HG03196 (cell line): Measurements from ENCODE around the gene RUFY1.
A peak's percentile ranks its signal among the peaks of the same experiment; 100 is the strongest.
"Not testable (repeated sequence)": the region's sequence is repeated elsewhere in the genome, so short reads cannot be mapped to it uniquely, and the experiment has no call there.

Experiments used
- ATAC-seq: cut with Tn5 transposase; IDR thresholded peaks from one replicate; pipeline ENCODE4 v1.9.1; 2021; ENCODE audit not compliant: unreplicated experiment

Gene RUFY1

DNA sequence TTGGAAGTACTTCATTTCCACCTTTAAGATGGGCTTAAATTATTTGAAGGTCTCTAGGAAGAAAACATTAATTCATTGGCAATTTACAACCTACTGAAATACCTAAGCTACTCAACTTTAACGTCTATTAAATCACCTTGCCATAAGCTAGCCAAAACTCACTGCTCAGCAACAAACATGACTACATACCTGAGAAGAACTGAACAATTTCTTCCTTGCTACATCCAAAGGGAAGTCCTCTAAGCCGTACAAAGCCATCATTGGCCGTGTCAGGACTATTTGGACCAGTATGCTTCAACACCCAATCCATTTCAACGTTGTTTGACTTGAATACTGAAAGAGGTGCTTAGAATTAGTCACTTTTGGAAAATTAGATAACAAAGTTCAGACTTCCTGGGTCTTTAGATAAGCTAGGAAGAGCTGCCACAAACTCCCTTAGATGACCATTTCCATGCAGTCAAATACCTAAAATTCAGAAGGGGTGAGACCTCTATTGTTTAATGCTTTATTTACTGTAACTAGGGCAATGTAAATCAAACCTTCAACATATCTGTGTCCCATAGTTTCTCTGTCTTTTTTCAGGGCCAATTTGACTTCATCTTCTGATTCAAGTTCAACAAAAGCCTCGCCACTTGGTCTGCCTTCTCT lies 70.5 kb downstream of the RUFY1 start:
- no peak for ATAC-seq

DNA sequence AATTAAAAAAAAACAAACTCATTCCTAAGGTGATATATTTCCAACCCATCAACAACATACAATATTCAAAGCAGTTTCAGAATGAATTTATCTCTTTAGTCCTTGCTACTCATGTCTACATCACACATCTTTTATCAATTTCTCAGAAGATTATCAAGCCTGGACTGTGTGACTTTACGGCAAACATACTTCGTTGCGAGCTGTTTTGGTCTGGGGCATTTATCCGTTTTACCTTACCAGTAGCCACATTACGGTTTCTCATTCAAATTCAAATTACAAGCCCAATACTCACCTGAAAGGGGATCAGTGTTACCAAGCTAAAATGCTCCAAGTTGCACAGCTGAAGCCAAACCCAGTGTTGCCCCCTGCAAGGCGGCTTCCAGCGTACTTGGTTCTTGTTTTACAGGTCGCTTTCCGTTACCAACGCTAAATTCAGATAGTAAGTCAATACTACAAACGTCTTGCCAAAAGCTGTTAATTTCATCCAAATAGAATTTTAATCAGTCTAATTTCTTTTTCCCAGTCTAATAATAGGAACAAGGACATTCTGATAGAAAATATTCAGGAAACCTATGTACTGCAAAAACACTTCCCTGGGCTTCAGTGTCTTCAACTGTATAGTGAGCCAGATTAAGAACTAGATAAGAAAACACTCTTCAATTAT lies 71.3 kb downstream of the RUFY1 start:
- ATAC-seq = no peak

DNA sequence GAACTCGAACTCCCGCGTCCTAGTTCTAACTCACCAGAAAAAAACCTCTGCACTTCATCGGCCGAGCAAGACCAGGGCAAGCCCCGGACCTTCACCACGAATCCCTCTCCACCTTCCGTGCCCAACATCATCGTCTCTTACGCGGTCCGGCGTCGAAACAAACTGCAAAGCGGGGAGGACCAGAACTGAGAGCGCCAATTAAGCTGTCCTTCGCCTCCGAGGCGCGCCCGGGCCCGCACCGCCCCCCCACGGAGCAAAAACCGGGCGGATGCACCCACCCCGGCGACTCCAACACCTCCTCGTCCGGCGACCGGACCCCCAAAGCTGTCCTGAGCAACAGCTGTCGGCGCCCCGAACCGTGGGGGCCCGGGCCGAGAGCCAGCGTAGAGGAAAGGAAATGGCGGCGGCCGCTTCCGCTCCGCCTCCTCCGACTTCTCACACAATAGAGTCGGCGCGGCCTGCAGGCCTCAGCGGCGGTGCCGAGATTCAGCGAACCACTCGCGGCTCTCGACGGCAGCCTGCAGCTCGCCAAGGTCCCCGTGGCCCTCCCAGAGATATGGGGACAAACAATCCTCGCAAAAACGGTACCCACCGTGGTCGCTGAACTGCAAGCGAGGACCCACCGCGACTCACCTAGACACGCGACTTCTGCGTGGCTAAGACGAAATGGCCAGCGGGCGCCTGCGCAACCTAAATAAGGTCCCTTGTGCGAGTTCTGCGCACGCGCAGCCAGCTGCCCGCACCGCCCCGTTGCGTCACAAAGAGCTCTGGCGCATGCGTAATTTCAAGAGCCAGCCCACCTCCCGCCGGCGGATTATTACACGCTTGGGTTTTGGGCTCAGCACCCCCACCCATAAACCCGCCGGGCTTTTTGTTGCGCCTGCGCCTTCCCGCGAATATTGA lies 72.9 kb downstream of the RUFY1 start, which contains the start of gene HNRNPH1:
HNRNPH1 (minus strand) TSS at position 669 of the 903 bp plus-strand sequence; CDS start at position 131, 538 bp downstream.
- peak; percentile 79 for ATAC-seq

DNA sequence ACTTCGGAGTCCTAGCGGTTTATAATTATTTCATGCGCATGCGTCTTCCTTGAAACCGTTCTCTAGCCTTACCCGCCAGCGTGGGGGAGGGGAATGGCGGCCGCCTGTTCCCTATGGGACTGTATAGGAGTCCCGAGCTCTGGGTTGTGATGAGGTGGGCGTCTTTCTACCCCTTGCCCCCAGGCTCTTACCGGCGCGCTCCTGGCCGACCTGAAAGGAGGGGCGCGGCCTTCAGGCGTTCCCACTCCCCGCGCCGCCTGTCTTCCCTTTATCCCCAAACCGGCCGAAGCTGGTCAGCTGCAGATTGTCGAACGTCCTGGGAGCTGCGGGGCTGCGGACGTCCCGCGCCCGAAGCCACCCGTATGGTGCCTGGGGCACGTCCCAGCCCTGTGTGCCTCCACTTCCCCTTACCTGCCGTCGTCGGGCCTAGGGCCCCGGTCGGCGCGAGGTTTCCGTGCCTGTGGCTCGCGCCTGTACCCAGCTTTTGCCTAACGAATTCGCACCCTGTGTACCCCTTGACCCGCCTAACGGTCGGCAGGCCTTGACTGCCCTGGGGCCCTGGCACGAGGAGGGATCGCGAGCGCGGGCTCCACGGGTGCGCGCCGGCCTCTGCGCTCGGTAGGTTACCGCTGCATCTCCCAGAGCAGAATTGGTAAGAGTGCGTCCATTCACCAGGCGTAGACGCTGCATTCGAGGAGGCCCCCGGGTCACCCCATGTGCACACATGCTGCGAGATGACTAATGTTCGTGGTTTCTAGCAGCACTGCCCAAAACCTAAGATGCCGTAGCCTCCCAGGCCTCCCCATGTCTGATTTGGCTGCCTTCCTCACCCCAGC lies 73.8 kb downstream of the RUFY1 start:
- ATAC-seq = peak; percentile 5

DNA sequence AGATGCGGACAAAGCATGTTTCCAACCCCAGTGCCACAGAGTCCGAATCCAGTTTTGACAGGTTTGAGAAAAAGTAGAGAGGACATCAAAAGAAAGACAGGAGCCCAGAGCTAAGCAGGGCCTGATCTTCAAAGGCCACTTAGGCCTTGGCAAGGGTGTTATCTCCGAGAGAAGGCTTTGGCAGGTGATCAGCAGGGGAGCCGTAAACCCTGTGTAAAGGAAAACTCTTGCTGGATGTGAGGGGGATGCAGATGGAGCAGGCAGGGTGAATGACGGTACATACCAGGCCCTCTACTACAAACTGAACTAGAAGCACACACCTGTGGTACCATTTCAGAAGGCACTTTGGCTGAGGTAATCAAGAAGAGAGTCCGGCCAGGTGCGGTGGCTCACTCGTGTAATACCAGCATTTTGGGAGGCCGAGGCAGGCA lies 74.5 kb downstream of the RUFY1 start:
- no peak for ATAC-seq

DNA sequence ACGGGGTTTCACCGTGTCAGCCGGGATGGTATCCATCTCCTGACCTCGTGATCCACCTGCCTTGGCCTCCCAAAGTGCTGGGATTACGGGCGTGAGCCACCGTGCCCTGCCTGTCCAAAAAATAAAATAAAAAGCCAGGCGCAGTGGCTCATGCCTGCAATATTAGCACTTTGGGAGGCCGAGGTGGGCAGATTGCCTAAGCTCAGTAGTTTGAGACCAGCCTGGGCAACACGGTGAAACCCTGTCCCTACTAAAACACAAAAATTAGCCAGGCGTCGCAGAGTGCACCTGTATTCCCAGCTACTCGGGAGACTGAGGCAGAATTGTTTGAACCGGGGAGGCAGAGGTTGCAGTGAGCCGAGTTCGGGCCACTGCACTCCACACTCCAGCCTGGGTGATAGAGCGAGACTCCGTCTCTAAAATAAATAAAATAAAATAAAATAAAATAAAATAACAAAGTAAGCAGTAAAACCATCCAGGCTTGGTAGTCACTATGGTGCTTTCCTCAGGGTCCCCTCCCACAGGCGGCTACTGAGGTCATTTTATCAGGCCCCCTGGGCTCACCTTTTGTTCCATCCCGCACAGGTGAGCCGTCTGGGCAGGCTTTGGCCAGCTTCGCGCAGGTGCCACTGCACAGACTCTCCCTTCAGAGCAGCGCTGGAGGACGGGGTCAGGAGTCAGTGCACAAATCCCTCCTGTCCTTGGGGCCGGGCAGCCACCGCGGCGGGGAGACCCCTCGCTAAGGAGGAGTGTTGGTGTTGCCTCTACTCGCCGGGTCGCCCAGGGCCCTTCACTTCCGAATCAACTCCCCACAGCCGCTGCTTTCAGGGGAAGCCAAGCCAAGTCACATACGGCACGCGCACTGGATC lies 83.4 kb downstream of the RUFY1 start:
- ATAC-seq = peak; percentile 21

DNA sequence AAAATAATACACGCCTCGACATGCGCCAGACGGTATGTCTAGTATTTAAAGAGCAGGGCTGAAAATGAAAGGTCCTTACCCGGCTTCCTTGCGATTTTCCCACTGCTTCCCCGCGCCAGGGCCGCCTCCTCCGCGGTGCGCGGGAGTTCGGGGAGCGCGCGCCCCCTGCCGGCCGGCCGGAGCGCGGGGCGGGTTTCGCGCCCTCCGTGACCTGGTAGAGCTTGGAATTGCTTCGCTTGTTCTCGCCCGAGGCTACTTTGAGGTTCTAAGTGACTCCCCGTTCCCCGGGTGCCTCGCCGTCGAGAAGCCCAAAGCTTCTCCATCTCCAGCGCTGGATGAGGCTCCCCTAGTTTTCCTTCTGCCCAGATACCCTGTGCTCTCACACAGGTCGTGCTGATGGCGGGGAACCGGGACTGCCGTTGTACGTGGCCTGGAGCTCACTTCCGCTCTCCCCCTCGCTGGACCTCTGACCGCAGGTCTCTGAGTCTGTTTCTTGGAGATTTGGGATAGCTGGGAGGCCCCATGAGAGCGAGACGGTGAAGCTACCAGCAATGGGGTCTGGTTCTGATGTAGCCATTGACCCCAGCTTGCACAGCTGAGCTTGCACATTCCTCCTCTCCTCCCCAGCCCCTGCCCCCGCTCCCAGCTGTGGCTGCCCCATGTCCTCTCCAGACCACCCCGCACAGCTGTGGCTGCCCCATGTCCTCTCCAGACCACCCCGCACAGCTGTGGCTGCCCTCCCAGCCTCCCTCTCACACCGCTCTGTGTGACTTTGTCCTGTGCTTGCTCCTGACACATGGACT lies 84.2 kb downstream of the RUFY1 start:
- peak; percentile 96 for ATAC-seq

DNA sequence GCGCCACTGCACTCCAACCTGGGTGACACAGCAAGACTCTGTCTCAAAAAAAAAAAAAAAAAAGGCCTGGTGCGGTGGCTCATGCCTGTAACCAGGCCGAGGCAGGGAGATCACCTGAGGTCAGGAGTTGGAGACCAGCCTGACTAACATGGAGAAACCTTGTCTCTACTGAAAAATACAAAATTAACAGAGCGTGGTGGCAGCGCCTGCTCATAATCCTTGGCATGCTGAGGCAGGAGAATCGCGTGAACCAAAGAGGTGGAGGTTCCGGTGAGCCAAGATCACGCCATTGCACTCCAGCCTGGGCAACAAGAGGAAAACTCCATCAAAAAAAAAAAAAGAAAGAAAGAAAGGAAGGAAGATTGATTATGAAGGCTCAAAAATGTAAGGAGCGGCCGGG lies 88.9 kb downstream of the RUFY1 start:
- not testable (repeated sequence) for ATAC-seq

DNA sequence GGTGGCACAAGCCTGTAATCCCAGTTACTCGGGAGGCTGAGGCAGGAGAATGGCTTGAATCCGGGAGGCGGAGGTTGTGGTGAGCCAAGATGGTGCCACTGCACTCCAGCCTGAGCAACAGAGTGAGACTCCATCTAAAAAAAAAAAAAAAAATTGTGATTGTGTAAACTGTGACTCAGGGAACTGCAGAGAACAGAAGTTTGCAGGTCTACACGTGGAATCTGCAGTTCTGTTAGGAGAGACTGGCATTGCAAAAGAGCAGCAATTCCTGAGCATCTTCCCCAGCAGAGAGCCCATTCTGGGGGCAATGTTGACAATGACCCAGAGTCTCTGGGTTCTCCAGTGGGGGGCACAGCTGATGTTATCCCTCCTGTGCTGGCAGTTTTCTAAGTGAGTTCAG lies 91.4 kb downstream of the RUFY1 start:
- not testable (repeated sequence) for ATAC-seq

DNA sequence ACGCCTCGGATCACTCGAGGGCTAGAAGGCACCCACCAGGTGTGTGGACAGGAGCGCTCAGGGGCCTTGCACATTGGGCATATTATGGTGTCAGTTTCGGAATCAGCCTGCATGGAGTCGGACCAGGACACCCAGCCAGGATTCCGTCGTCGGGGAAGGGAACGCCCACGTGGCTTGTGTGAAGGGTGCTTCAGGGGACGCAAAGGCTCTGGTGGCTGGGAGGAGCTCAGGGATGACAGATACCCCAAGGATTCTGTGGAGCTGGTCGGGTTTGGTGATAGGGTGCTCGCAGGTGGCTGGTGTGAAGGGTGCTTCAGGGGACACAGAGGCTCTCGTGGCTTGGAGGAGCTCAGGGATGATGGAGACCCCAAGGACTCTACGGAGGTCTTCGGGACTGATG lies 92.3 kb downstream of the RUFY1 start:
- not testable (repeated sequence) for ATAC-seq

DNA sequence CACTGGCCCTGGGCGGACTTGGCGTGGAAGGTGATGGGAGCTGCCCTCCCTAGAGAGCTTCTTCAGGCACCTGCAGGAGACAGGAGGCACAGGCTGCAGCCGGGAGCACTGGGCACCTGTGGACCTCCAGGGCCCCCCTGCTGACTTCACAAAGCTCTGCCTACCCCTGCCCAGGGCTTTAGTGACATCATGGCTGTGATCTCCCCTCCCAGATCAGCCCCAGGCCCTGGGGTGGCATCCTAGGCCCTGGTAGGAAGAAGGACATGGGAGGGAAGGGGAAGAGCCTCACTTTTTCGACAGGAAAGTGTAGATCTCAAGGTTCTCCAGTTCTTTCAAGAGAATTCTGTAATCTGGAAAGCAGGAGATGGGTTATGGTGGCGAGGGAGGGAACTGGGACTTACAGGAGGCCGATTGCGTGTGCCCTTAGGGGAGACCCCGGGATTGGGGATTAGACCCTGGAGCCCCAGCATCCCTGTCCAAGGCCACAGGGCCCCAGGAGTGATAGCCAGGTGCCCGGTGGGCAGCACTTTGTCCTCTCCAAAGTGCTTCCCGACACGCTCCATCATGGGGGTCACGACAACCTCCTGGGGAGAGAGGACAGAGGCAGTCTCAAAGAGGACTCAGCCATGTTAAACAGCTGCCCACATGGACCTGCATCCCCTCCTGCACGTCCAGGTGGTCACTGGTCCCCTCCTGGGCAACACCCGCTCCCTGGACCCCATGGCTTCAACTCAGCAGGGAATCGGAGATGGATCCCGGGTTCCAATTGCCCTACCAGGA lies 93.0 kb downstream of the RUFY1 start:
- ATAC-seq = not testable (repeated sequence)

DNA sequence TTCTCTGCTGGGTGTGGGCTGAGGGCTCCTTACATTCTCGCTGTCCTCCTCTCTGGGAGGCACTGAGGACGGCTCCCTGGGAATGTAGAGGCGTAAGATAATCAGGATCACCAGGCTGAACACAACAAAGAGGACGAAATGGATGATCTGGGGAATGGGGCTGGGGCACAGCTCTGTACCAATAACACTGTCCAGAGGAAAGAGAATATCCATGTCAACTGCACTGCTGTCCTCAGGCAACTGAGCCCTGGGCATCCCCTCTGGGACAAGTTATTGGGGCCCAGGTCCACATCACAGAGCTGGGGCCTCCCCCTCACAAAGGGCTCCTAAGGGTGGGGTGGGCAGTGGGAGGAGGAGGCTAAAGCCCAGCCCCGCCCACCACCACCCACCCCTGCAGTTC lies 94.4 kb downstream of the RUFY1 start:
- not testable (repeated sequence) for ATAC-seq

DNA sequence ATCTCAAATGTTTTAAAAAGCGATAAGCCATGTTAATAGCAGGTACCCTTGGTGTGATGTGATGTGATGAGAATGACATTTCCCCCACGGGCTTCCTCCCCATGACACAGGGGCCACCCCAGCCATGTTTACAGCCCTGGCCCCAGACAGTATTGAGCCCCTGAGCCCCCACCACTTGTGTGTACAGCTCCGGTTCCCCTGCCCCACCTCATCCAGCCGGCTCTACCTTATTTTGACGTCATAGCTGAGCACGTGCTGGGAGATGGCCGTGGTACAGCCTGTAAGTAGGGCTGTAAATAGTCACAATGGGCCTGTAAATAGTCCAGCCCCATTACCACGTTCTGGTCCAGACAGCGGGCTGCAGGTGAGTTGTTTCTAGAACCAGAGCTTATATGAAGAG lies 98.1 kb downstream of the RUFY1 start:
- no peak for ATAC-seq

DNA sequence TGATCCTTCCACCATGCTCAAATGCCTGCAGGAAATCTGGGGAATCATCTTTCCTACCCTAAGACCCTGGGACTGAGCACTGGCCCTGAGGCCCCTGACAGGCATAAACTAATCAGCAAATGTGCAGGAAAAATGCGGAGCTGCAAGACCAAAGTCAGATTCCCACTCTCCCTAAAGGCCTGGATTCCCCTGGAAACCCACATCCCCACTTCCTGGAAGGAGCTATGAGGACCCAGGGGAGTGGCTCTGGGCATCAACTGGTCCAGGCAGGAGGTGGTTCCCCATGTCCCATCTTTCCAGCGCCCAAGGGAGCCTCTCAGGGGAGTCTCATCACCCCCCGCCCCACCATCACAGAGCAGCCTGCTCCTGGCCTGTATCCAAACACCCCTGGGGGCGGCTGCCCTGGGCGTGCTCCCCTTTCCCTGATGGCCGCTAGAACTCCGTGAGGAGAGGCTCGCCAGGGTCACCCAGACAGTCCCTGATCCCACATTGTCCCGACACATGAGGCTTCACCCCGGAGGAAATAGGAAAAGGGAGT lies 98.9 kb downstream of the RUFY1 start:
- not testable (repeated sequence) for ATAC-seq

DNA sequence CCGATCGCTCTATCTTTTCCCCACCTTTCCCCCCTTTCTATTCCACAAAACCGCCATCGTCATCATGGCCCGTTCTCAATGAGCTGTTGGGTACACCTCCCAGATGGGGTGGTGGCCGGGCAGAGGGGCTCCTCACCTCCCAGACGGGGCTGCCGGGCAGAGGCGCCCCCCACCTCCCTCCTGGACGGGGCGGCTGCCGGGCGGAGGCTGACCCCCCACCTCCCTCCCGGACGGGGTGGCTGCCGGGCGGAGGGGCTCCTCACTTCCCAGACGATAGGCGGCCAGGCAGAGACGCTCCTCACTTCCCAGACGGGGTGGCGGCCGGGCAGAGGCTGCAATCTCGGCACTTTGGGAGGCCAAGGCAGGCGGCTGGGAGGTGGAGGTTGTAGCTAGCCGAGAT lies 99.9 kb downstream of the RUFY1 start:
- ATAC-seq = not testable (repeated sequence)

DNA sequence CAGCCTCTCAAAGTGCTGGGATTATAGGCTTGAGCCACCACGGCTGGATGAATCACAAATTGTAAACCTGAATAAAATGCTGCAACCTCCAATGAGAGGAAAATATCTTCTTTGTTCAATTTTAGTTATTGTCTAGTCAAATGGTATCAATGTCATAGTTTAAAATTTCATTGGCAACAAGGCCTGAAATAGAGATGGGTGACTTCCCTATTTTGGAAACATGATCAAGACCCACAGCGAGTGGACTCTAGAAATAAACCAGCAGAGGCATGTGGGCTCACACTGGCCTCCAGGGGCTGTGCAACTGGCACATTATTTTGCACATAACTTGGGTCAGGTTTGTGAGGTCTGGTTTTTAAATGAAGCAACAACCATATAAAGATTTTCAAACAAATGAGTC lies 102.8 kb downstream of the RUFY1 start:
- not testable (repeated sequence) for ATAC-seq

DNA sequence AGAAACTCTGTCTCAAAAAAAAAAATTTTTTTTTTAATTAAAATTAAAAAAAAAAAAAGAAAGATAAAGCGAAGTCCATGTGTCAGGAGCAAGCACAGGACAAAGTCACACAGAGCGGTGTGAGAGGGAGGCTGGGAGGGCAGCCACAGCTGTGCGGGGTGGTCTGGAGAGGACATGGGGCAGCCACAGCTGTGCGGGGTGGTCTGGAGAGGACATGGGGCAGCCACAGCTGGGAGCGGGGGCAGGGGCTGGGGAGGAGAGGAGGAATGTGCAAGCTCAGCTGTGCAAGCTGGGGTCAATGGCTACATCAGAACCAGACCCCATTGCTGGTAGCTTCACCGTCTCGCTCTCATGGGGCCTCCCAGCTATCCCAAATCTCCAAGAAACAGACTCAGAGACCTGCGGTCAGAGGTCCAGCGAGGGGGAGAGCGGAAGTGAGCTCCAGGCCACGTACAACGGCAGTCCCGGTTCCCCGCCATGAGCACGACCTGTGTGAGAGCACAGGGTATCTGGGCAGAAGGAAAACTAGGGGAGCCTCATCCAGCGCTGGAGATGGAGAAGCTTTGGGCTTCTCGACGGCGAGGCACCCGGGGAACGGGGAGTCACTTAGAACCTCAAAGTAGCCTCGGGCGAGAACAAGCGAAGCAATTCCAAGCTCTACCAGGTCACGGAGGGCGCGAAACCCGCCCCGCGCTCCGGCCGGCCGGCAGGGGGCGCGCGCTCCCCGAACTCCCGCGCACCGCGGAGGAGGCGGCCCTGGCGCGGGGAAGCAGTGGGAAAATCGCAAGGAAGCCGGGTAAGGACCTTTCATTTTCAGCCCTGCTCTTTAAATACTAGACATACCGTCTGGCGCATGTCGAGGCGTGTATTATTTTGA lies 107.2 kb downstream of the RUFY1 start:
- peak; percentile 89 for ATAC-seq
